Limb (tissue), 2 donors: Measurements from ENCODE around the gene PSORS1C1.
"Not testable (repeated sequence)": the region's sequence is repeated elsewhere in the genome, so short reads cannot be mapped to it uniquely, and the experiment has no call there.

Experiments
- DNase-seq, 2 donors: peaks; one replicate each; pipeline ENCODE4 v3.0.0-alpha.2; 2016; ENCODE audit errors: extremely low spot score in 2 of 2

The PSORS1C1 gene

DNA sequence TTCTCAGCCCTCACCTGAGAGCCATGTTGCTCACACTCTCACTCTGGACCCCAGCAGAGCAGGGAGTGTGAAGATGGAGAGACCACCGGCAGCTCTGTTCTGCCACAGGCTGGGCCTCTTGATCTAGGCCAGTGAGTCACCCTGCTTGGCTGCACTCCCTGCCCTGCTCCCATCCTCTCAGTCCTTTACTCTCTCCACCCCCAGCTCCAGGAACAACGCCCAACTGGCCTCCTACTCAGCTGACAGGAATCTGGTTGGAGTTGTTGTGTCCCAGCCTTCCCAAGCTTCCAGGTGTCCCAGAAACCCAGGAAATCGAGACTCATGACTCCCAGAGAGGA lies at the start of gene PSORS1C1:
PSORS1C1 (plus strand) TSS at position 260 of the 338 bp plus-strand sequence. CDS start 14,833 bp downstream, outside the sequence.
- DNase-seq = no peak

- DNase-seq = no peak
Observed at GRCh38 chr6:31065556-31065955, 49.0 kb upstream of the PSORS1C1 start.

DNA sequence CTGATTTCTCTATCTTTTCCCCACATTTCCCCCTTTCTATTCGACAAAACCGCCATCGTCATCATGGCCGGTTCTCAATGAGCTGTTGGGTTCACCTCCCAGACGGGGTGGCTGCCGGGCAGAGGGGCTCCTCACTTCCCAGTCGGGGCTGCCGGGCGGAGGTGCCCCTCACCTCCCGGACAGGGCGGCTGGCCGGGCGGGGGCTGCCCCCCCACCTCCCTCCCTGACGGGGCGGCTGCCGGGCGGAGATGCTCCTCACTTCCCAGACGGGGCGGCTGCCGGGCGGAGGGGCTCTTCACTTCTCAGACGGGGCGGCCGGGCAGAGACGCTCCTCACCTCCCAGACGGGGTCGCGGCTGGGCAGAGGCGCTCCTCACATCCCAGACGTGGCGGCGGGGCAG lies 47.6 kb upstream of the PSORS1C1 start:
- DNase-seq = not testable (repeated sequence)

GRCh38 chr6:31067891-31068668 lies 46.5 kb upstream of the PSORS1C1 start:
- DNase-seq = not testable (repeated sequence)

DNA sequence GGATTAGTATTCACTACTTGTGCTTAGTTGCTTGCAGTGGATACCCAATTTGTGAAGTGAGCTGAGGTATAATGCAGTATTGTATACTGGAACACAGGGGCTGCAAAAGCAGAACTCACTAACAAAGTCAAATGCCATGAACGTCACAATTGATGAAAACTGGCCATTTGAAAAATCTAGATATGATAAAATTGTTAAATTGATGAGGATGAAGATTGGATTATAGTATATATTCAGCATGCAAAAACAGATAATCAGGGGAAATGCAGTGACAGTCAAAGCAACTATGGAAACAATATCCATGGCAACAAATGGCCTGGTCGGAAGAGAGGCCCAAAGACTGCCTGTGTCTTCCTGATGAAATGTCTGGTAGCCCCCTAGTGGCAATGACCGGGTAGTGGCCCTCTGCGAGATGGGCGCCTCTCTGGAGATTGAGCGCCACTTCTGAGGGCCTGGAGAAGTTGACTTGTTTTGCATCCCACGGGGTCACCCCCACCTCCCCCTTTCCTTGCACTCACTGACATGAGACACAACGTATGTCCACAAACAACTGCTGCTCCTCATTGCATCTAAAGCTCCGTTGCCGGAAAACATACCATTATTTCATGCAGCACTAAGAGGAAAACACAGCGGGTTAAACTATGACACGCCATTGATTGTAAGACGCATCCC lies 45.8 kb upstream of the PSORS1C1 start:
- peak; percentile 81 to 82 for DNase-seq

GRCh38 chr6:31070711-31071197 lies 43.8 kb upstream of the PSORS1C1 start:
- peak; percentile 53 to 59 for DNase-seq

DNA sequence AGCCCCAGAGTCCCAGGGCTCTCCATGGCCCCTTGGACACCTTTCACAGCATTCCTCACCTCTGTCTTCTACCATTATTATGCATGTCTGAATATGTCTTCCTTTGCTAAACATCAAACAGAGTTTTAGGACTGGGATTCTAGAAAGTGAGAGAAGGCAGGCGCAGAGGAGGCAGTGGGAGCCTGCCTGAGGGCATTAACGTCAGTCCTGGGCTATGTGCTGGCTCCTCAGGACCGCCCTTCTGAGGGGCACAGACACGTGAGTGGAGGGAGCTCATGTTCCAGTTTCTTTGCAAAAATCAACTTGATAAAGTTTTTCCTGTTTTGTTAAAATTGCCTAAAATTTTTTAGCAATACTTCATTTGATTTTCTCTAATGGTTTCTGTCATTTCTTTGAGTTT lies 40.2 kb upstream of the PSORS1C1 start:
- DNase-seq = no peak

DNA sequence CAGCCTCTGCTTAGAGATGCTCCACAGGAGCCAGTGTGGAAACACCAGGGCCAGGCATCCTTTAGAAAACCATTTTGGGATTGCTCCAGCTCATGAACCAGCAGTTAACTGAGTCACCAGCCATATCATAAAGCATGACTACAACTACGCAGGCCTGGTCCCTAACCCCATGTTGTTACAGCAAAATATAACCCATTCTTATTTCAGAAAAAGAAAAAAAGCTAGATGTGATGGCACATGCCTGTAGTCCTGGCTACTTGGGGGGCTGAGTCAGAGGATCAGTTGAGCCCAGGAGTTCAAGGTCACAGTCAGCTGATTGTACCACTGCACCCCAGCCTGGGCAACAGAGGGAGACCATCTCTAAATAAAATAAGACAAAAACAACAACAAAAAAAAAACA lies 39.1 kb upstream of the PSORS1C1 start:
- DNase-seq = no peak

- DNase-seq = no peak
Observed at GRCh38 chr6:31076611-31077010, 38.0 kb upstream of the PSORS1C1 start.

DNA sequence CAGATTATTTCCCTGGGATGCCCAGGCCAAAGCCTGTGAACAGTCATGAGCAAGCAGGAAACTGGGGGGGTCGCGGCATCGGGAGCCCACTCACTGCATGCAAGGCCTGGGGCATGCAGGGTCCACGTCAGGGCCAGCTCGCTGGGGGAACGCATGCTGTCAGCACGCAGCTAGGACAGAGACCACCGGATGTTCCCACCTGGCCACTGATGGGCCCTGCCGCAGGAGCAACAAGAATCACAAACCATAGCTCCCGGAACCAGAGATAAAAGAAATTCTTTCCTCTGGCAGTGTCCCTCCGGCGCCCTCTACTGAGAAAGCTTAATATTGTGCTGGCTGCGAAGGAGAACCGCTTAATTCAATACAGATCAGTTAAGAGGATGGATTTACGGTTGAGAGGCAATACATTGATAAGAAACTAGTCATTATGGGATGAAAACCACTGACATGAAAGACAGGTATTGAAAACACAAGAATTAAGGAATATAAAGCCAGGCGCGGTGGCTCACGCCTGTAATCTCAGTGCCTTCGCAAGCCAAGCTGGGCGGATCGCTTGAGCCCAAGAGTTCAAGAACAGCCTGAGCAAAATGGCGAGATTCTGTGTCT lies 34.8 kb upstream of the PSORS1C1 start:
- DNase-seq = peak; percentile 66 to 79

DNA sequence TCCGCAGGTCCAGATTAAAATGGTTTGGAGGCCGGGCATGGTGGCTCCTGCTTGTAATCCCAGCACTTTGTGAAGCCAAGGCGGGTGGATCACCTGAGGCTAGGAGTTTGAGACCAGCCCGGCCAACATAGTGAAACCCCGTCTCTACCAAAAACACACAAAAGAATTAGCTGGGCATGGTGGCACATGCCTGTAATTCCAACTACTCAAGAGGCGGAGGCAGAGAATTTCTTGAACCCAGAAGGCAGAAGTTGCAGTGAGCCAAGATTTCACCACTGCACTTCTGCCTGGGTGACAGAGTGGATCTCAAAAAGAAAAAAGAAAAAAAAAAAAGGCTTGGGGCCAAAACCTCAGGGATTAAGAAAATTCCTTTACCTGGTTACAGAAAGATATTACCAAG lies 32.7 kb upstream of the PSORS1C1 start:
- DNase-seq = no peak

- DNase-seq = no peak
Observed at GRCh38 chr6:31083742-31084354, 30.8 kb upstream of the PSORS1C1 start.

GRCh38 chr6:31086788-31087440 lies 27.7 kb upstream of the PSORS1C1 start:
- DNase-seq = no peak

GRCh38 chr6:31087494-31088089 lies 27.0 kb upstream of the PSORS1C1 start:
- peak; percentile 79 to 89 for DNase-seq

DNA sequence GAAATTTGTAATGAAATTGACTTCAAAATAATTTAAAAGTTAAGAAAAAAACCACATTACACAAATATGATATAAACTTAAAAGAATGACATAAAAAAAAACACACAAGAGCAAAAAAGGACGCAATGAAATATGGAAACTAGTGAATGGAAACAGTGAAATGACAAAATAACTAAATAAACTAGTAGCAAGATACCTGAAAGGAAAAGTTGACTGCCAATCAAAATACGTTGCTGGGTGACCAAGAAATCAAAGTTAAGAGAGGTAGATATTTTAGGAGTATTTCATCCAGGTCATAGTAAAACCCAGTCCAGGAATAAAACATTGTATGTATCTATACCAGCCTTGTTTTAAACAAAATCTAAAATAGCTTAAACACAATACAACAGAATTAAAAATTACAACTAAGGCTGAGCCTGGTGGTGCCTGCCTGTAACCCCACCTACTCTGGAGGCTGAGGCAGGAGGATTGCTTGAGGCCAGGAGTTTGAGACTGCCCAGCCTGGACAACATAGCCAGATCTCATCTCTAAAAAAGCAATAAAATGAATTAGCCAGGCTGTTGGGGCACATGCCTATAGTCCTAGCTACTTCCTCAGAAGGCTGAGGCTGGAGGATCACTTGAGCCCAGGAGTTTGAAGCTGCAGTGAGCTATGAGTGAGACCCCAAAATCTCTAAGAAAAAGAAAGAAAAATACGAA lies 24.2 kb upstream of the PSORS1C1 start:
- DNase-seq = no peak

GRCh38 chr6:31090973-31091364 lies 23.6 kb upstream of the PSORS1C1 start:
- no peak for DNase-seq

DNA sequence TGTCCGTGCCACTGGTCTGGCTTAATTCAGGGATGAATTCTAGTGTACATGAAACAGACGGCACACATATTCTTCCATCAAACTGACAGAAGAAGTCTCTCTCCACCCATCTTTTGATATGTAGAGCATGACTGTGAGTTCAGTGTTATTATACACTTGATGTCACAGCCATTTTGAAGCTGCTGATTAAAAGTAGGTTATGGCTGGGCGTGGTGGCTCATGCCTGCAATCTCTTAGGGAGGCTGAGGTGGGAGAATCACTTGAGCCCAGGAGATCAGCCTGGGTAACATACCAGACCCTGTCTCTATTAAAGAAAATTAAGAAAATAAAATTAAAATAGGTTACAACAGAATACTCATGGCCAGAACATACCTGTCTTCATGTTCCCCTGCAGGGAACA lies 22.9 kb upstream of the PSORS1C1 start:
- DNase-seq = no peak

GRCh38 chr6:31092238-31092637 lies 22.4 kb upstream of the PSORS1C1 start:
- DNase-seq = no peak

- no peak for DNase-seq
Observed at GRCh38 chr6:31092769-31093505, 21.7 kb upstream of the PSORS1C1 start.

DNA sequence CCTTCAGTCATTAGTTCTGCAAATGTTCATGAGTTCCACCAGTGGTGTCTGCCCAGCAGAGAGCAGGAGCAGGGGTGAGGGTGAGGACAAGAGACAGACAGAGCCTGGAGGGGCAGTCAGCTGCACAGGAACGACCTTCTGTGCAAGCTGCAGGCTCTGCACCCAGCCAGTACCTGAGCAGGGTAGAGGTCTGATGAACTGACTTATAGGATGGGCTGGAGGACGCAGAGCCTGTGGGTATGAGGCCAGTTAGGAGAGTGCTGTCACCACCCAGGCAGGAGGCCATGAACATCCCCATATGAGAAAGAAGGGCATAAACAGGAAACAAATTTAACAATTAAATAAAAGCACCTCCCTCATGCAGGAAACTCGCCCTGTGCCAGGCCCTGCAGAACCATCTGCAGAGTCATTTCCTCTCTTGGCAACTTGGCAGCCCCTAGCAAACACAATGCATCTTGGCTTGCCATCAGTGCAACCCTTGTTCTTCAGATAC lies 20.2 kb upstream of the PSORS1C1 start:
- no peak for DNase-seq
